Large intestine (tissue), 3 donors: ENCODE results near the gene DMD. TPM values are rescaled to one million over a fixed set of nuclear protein-coding genes. Genes with fewer than 3 reads are reported as not detected.

ENCODE experiments used
- DNase-seq, 2 donors: peaks; one replicate each; pipeline versions ENCODE4 v3.0.0 to v3.0.0-alpha.2; 2013
- H3K27ac ChIP-seq: one replicate; pipeline ENCODE4 v1.5.1; 2013; ENCODE audit warnings: low read length
- H3K27me3 ChIP-seq: 2 replicates; pipeline ENCODE4 v1.6.1; 2013; ENCODE audit warnings: low read length; ENCODE audit not compliant: control insufficient read depth, insufficient read depth
- H3K36me3 ChIP-seq: 2 replicates; pipeline ENCODE4 v1.6.1; 2013; ENCODE audit warnings: low read length; ENCODE audit not compliant: control insufficient read depth, insufficient read depth
- H3K4me1 ChIP-seq: one replicate; pipeline ENCODE4 v1.6.1; 2013; ENCODE audit warnings: low read length; ENCODE audit not compliant: control insufficient read depth, insufficient read depth
- H3K4me3 ChIP-seq: one replicate; pipeline ENCODE4 v1.5.1; 2013; ENCODE audit warnings: low read length
- H3K9me3 ChIP-seq: one replicate; pipeline ENCODE4 v1.6.1; 2013; ENCODE audit warnings: mild to moderate bottlenecking, low read depth, low read length, moderate library complexity; ENCODE audit not compliant: control insufficient read depth
- WGBS: methylation state at CpG from one replicate; pipeline ENCODE4 v1.1.5; 2013; ENCODE audit warnings: low lambda C conversion rate; ENCODE audit not compliant: insufficient coverage; 5-methylcytosine and 5-hydroxymethylcytosine counted together
- polyA plus RNA-seq: library from polyadenylated mRNA; unstranded; fragments of 120-200 nt; gene quantifications from one replicate; pipeline ENCODE4 v1.2.1, GENCODE V29; 2013

The DMD gene
- polyA plus RNA-seq, 1 donor = 23.3 TPM

- no peak overlapping the region for H3K4me3 ChIP-seq
- H3K9me3 ChIP-seq = no peaks in the 10 kb centered on the region
- WGBS = 83% methylated on average over 1 of the region's 2 CpGs
- H3K27me3 ChIP-seq = no peaks in the 10 kb centered on the region
- no peaks in the 10 kb centered on the region for H3K4me1 ChIP-seq
- no peaks in the 10 kb centered on the region for H3K36me3 ChIP-seq
- H3K27ac ChIP-seq = no peak overlapping the region
- DNase-seq = no peak
These were observed 1506.4 kb downstream of the DMD start for GRCh38 chrX:31704938-31705337.

GRCh38 chrX:31702222-31702621 lies 1509.1 kb downstream of the DMD start:
- Histone ChIP-seq H3K27me3 (no peaks in the 10 kb centered on the region), H3K36me3 (no peaks in the 10 kb centered on the region), H3K9me3 (no peaks in the 10 kb centered on the region), H3K27ac (no peak overlapping the region), H3K4me1 (no peaks in the 10 kb centered on the region), H3K4me3 (no peak overlapping the region)
- WGBS = no CpG with 5 or more reads among the region's 2 CpGs
- no peak for DNase-seq

- DNase-seq = no peak
- Histone ChIP-seq H3K36me3 (no peaks in the 10 kb centered on the region), H3K4me3 (no peak overlapping the region), H3K27ac (no peak overlapping the region), H3K4me1 (no peaks in the 10 kb centered on the region), H3K27me3 (no peaks in the 10 kb centered on the region), H3K9me3 (no peaks in the 10 kb centered on the region)
- WGBS = 100% methylated on average over 1 of the region's 7 CpGs
These were observed 1513.9 kb downstream of the DMD start for GRCh38 chrX:31697294-31697916.

GRCh38 chrX:31679861-31680260 lies 1531.5 kb downstream of the DMD start:
- H3K27me3 ChIP-seq = no peaks in the 10 kb centered on the region
- no peak for DNase-seq
- no peaks in the 10 kb centered on the region for H3K9me3 ChIP-seq
- no peaks in the 10 kb centered on the region for H3K4me1 ChIP-seq
- H3K36me3 ChIP-seq = no peaks in the 10 kb centered on the region
- no peak overlapping the region for H3K4me3 ChIP-seq
- H3K27ac ChIP-seq = no peak overlapping the region

GRCh38 chrX:31670245-31670644 lies 1541.1 kb downstream of the DMD start:
- Histone ChIP-seq H3K4me3 (no peak overlapping the region), H3K36me3 (no peaks in the 10 kb centered on the region), H3K27me3 (no peaks in the 10 kb centered on the region), H3K9me3 (no peaks in the 10 kb centered on the region), H3K4me1 (no peaks in the 10 kb centered on the region), H3K27ac (no peak overlapping the region)
- WGBS = no CpG with 5 or more reads among the region's 3 CpGs
- peak in 1 of 2 donors; percentile 2 for DNase-seq

GRCh38 chrX:31665454-31665853 lies 1545.9 kb downstream of the DMD start:
- 30% methylated on average over 2 of the region's 4 CpGs for WGBS
- H3K36me3 ChIP-seq = no peaks in the 10 kb centered on the region

GRCh38 chrX:31663172-31663571 lies 1548.2 kb downstream of the DMD start:
- Histone ChIP-seq H3K4me3 (no peak overlapping the region), H3K27ac (no peak overlapping the region), H3K27me3 (no peaks in the 10 kb centered on the region), H3K36me3 (no peaks in the 10 kb centered on the region), H3K4me1 (no peaks in the 10 kb centered on the region), H3K9me3 (no peaks in the 10 kb centered on the region)
- DNase-seq = no peak
- no CpG with 5 or more reads among the region's 6 CpGs for WGBS

More at GRCh38 chrX:31665454-31665853, 1545.9 kb downstream of the DMD start:
- H3K27ac ChIP-seq = no peak overlapping the region
- H3K9me3 ChIP-seq = no peaks in the 10 kb centered on the region
- no peak overlapping the region for H3K4me3 ChIP-seq
- H3K27me3 ChIP-seq = no peaks in the 10 kb centered on the region
- DNase-seq = no peak
- no peaks in the 10 kb centered on the region for H3K4me1 ChIP-seq

GRCh38 chrX:31661280-31661810 lies 1550.0 kb downstream of the DMD start:
- no peaks in the 10 kb centered on the region for H3K4me1 ChIP-seq
- H3K4me3 ChIP-seq = no peak overlapping the region
- no CpG with 5 or more reads among the region's 2 CpGs for WGBS
- no peaks in the 10 kb centered on the region for H3K27me3 ChIP-seq
- H3K9me3 ChIP-seq = no peaks in the 10 kb centered on the region
- DNase-seq = no peak
- H3K27ac ChIP-seq = no peak overlapping the region
- no peaks in the 10 kb centered on the region for H3K36me3 ChIP-seq

- H3K4me3 ChIP-seq = no peak overlapping the region
- H3K36me3 ChIP-seq = no peaks in the 10 kb centered on the region
- H3K27ac ChIP-seq = no peak overlapping the region
- DNase-seq = peak in 1 of 2 donors; percentile 6
- 18% methylated on average over 2 of the region's 4 CpGs for WGBS
- H3K9me3 ChIP-seq = no peaks in the 10 kb centered on the region
- H3K4me1 ChIP-seq = no peaks in the 10 kb centered on the region
- no peaks in the 10 kb centered on the region for H3K27me3 ChIP-seq
These were observed 1553.0 kb downstream of the DMD start for GRCh38 chrX:31658360-31658759.

GRCh38 chrX:31656013-31656412 lies 1555.3 kb downstream of the DMD start:
- Histone ChIP-seq H3K27ac (no peak overlapping the region), H3K36me3 (no peaks in the 10 kb centered on the region), H3K27me3 (no peaks in the 10 kb centered on the region), H3K4me1 (no peaks in the 10 kb centered on the region), H3K9me3 (no peaks in the 10 kb centered on the region), H3K4me3 (no peak overlapping the region)
- no peak for DNase-seq

- Histone ChIP-seq H3K4me3 (no peak overlapping the region), H3K9me3 (no peaks in the 10 kb centered on the region), H3K4me1 (no peaks in the 10 kb centered on the region), H3K27ac (no peak overlapping the region), H3K36me3 (no peaks in the 10 kb centered on the region), H3K27me3 (no peaks in the 10 kb centered on the region)
- DNase-seq = no peak
These were observed 1557.9 kb downstream of the DMD start for GRCh38 chrX:31653422-31653821.
